ENCODE data around the gene PNPLA3.

PNPLA3 gene

GRCh38 chr22:43923631-43924464 lies at the start of gene PNPLA3:
Gene PNPLA3 (plus strand): TSS chr22:43923805. CDS start chr22:43923912, 107 bp downstream.
- peak; percentile 85 for DNase-seq (ENCODE audit: low spot score)

DNA sequence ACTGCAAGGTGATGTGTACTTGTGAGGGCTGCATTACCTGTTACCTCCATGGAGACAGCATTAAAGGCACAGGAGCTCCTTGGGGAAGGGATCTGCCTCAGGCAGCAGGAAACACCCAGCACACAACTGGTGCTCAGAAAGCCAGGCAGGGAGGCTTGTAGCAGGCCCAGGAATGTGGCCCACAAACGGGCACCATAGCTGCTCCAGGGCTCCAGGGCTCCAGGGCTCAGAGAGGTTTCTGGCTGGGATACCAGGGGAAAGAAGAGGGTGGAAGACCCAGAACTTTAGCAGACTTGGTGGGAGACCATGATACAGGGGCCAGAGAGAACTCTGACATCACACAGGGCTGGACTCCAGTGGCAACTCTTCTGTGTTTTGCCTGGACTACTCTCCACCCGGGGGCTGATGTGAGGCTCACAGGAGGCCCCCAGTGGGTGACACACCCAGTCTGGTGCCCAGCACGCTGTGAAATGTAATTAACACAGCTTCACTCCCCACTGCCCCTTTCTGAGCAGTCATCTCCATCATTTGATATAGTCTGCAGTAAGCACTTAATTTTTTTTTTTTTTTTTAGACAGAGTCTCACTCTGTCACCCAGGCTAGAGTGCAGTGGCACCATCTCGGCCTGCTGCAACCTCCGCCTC lies 46.6 kb upstream of the PNPLA3 start:
- no peak for DNase-seq (ENCODE audit: low spot score)

GRCh38 chr22:43878079-43878795 lies 45.4 kb upstream of the PNPLA3 start:
- no peak for DNase-seq (ENCODE audit: low spot score)

- DNase-seq (ENCODE audit: low spot score): no peak
These were observed 44.6 kb upstream of the PNPLA3 start for GRCh38 chr22:43878831-43879550.

GRCh38 chr22:43879901-43880540 lies 43.6 kb upstream of the PNPLA3 start:
- no peak for DNase-seq (ENCODE audit: low spot score)

GRCh38 chr22:43880541-43880991 lies 43.0 kb upstream of the PNPLA3 start:
- no peak for DNase-seq (ENCODE audit: low spot score)

DNA sequence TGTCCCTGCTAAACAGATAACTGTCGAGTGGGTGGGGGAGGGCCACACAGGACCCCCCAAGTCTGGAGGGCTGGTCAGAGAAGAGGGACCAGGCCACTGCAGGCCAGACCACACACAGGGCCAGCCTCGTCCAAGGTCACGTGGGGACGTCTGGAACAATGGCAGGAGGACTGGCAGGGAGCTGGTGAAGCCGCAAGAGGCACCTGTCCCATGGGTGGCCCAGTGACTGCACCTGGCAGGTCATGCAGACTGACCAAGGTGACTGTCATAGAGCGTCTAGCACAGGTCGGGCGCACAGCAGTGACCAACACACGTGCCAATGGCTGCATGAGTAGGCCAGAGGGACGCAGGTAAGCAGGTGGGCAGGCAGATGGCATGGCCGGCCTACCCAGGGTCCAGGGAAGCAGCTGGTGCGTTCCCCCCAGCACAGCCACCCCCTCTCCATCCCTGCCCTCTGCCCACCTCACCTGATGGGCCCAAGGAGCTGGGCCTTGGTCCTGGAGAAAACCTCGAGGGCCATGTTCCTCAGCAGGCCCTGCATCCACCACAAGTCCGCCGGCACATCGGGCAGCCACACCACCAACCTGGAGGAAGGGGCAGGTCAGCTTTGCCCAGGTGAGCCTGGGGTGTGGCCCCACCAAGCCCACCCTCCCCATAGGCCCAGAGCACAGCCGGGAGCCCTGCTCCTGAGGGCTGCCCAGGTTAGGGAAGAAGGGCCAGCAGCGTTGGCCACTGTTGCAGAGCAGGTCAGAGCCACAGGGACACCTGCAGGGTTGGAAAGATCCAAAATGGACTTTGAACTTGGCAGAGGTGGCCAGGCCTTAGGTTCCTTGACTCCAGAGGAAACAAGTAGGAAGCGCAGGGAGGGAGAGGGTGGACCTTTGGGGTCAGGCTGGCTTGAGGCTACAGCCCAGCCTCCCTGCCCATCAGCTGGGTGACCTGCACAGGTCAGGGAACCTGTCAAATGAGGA lies 42.2 kb upstream of the PNPLA3 start:
- no peak for DNase-seq (ENCODE audit: low spot score)

DNA sequence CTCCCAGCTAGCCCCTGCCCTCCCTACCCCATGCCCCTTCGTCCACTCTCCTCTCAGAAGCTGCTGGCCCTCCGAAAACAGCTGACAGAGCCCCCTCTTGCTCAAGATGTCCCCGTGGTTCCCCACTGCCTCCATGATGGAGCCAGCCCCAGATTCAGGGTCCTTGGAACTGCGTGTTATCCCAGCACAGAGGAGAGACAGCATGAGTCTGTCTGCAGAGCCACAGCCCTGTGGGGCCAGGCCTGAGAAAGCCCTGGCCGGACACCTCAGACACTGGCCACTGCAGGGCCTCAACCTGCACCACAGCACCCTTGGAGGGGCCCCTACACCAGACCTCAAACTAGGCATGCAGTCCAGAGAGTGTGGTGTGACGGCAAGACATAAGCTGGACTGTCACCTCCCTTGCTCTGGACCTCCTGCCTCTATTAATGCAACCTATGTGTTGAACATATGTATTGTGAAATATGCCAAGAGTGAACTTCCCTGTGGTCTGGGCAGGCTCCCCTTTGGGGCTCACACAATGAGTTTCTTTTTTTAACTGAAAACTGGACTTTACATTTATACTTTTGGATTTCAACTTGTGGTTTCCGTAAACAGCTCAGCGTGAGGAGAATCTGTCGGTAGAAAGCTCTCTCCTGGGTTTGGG lies 41.4 kb upstream of the PNPLA3 start:
- no peak for DNase-seq (ENCODE audit: low spot score)

DNA sequence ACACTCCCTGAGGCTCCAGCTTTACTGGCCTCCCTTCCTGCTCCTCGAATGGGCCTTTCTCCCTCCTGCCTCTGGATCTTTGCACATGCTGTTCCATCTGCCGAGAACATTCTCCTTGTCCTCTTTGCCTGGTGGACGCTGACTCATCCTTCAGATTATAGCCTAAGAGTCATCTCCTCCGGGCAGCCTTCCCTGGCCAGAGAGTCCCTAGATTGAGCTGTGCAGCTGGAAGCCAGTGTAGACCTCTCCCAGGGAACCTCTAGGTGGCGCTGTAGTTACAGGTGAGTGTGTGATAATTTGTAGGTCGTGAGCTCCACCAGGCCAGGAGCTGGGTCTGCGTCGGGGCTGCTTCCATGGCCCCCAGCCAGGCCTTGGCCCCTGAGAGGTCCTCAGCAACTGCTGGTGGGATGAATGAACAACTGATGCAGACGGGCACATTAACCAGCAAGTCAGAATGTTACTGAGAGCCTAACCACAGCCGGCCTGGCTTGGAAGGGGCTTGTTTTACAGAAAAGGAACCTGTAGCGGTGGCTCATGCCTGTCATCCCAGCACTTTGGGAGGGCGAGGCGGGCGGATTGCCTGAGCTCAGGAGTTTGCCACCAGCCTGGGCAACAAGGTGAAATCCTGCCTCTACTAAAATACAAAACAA lies 40.5 kb upstream of the PNPLA3 start:
- no peak for DNase-seq (ENCODE audit: low spot score)

DNA sequence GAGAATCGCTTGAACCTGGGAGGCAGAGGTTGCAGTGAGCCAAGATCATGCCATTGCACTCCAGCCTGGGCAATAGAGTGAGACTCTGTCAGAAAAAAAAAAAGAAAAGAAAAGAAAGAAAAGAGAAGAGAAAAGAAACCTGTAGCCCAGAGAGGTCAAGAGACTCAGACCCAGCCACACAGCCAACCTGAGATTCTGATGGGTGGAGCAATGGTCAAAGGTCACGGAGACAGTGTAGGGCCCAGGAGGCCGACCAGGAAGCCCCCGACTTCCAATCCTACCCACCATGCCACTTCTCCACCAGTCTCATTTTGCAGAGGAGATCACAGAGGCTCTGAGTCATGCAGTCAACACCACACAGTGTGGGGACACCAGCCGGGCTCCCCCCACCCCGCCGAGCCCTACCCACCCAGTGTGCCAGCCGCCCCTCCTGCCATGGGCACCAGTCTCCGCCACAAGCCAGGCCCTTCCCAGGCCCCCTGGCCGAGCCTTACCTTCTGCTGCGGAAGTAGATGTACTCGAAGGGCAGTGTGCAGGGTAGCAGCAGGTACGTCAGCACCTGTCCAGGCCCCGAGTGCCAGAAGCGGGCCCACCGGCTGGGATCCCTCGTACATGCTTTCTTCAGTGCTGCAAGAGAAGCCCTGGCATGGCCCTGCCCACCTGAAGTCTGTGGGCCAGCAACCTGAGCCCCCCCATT lies 39.7 kb upstream of the PNPLA3 start:
- DNase-seq (ENCODE audit: low spot score): no peak

DNA sequence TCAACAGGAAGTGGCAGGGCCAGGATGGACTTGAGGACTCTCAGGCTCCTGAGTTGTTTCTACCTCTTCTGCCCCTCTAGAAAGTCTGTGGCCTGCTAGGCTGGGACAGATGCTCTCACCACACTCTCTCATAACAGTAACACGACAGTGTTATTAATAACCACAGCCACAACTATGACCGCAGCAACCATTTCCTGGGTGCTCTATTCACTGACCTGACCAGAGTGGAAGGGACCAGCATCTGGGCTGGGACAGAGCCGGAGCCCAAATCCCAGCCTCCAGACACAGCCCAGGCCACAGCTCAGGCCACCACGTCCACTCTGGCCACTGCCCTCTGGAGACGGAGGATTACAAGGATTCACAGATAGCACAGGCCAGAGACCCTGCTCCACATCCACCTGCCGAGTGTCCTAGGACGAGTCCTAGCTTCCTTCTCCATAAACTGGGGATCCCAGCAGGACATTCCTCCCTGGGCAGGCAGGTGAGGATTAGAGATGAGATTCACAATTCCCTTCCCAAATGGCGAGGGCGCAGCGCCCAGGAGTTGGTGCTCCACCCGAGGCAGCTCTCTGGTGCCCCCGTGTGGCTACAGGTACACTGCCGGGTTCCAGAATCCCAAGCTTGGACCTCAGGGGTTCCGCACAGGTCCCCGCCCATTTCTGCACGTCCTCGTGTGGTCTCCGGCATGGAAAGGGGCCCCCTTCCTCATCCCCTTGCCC lies 38.8 kb upstream of the PNPLA3 start:
- no peak for DNase-seq (ENCODE audit: low spot score)

DNA sequence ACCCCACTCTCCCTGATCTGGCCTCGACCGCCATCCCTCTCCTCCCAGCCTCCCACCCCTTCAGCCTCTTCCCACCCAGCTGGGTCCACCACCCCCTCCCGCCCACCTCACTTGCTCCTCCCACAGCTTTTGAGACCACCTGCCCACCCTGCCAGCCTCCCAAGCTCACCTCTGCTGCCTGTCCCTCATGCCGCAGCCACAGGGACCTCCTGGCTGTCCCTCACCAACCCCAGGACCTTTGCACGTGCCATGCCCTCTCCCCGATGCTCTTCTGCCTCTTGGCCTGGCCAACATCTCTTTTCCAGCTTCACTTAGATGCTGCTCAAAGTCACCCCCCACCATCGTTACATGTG lies 38.3 kb upstream of the PNPLA3 start:
- no peak for DNase-seq (ENCODE audit: low spot score)

DNA sequence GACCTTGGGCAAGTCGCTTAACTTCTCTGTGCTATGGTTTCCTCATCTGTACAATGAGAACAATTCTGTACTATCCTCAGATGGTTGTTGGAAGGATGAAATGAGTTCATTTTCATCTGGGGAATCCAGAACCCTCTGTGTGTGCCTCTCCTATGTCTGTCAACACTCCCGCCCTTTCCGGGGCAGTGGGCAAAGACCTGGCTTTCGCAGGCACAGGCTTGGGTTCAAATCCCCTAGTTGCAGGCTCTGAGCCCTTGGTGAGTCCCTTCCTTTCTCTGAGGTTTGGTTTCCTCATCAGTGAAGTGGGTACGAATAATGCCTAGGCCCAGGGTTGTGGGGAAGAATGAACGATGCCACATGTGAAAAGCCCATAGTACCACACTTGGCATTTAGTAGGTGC lies 37.8 kb upstream of the PNPLA3 start:
- no peak for DNase-seq (ENCODE audit: low spot score)

DNA sequence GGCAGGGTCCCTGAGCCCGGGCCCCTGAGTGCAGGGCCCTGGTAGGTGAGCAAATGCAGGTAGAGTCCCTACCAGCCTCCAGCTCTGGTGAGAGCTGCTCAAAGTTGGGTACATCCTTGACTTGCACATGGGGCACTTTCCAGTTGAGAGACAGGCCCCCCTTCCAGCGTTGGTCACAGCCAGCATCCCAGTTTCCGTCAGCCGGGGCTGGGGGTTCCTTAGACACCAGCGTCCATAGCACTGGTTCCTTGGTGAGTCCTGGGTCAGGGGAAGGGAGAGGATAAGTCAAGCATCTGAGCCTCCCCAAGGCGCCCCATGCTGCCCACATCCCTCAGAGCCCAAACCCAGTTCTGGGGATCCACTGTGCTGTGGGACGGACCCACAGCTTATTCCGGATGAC lies 37.4 kb upstream of the PNPLA3 start:
- no peak for DNase-seq (ENCODE audit: low spot score)

GRCh38 chr22:43887391-43887790 lies 36.2 kb upstream of the PNPLA3 start:
- no peak for DNase-seq (ENCODE audit: low spot score)

GRCh38 chr22:43888740-43889139 lies 34.9 kb upstream of the PNPLA3 start:
- DNase-seq (ENCODE audit: low spot score): no peak

DNA sequence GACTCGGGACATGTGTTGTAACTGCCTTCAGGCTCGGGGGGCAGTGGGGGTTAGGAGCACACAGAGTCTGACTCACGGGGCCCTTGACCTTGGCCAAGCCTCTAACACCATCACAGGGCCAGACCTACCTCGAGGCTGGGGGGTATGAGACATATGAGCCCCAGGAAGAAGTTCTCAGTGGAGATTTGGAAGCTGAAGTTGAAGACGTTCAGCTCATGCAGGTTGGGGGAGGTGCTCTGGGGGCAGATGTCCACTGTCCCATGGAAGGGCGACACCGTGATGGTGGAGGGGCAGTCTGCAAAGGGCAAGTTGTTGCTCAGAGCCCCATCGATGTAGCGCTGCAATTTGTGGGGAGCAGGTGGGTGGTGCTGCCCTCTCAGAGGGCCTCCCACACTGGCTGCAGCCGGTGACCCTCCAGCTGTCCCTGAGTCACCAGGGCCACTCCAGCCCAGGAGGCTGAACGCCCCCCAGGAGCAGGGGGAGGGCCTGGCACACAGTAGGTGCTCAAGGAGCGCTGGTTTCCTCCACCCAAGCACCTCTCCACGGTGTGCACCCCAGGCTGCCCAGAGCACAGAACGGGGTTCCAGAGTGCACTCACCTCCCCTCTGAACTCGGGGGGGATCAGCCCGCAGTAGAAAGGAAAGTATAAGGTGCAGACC lies 34.3 kb upstream of the PNPLA3 start:
- DNase-seq (ENCODE audit: low spot score): no peak

DNA sequence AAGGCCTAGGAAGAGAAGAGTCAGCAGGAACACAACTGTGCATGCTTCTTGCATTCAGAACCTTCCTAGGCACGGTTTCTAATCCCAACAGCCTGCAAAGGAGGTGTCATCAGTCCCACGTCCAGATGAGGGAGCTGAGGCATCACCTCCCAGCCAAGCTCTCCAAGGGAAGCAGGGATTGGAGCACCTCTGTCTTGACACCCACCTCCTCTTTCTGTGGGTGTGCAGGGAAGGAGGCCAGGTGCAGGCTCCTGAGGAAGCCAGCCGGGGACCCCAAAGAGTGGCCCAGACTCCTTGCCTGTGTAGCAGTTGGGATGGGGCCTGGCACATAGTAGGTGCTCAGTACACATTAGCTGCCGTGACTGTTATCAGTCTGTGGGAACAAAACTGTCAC lies 33.7 kb upstream of the PNPLA3 start:
- DNase-seq (ENCODE audit: low spot score): no peak

All from globus pallidus (tissue), 1 donor.